NCI-H2227 treated with DMSO at 0.1 percent for 48 hours (cell line): Measurements from ENCODE around the gene COL18A1.

Source experiments
- DNase-seq: peaks from one replicate; lab custom pipeline; 2025; lab: John Stamatoyannopoulos, UW

Gene COL18A1

GRCh38 chr21:45547545-45547900, 142.6 kb downstream of the COL18A1 start:
- no peak for DNase-seq

- peak; percentile 11 for DNase-seq
These were observed 143.9 kb downstream of the COL18A1 start for GRCh38 chr21:45548711-45549491.

GRCh38 chr21:45549626-45550463, 144.9 kb downstream of the COL18A1 start:
- DNase-seq: no peak

GRCh38 chr21:45550522-45551210, 145.7 kb downstream of the COL18A1 start:
- DNase-seq: no peak

GRCh38 chr21:45551316-45551715, 146.4 kb downstream of the COL18A1 start:
- DNase-seq: no peak

- DNase-seq: no peak
These were observed 147.1 kb downstream of the COL18A1 start for GRCh38 chr21:45551783-45552695.

- DNase-seq: no peak
These were observed 147.9 kb downstream of the COL18A1 start for GRCh38 chr21:45552696-45553391.

- DNase-seq: peak; percentile 51
These were observed 149.7 kb downstream of the COL18A1 start for GRCh38 chr21:45554477-45555175.

- no peak for DNase-seq
These were observed 150.2 kb downstream of the COL18A1 start for GRCh38 chr21:45555251-45555556.

- peak; percentile 82 for DNase-seq
These were observed 150.8 kb downstream of the COL18A1 start for GRCh38 chr21:45555557-45556301.

GRCh38 chr21:45556302-45556644, 151.3 kb downstream of the COL18A1 start:
- no peak for DNase-seq

- no peak for DNase-seq
These were observed 152.0 kb downstream of the COL18A1 start for GRCh38 chr21:45556645-45557615.

- DNase-seq: no peak
These were observed 152.7 kb downstream of the COL18A1 start for GRCh38 chr21:45557616-45558043.

GRCh38 chr21:45558044-45558721, 153.2 kb downstream of the COL18A1 start:
- no peak for DNase-seq

GRCh38 chr21:45559216-45560105, 154.5 kb downstream of the COL18A1 start:
- DNase-seq: no peak

GRCh38 chr21:45560106-45561021, 155.4 kb downstream of the COL18A1 start:
- DNase-seq: no peak
